Fibroblast of mammary gland (primary cell): ENCODE measurements around the gene CAPZB.

Experiments used
- DNase-seq: peaks from one replicate; pipeline ENCODE4 v3.0.0-alpha.2; 2010; ENCODE audit warnings: low read depth
- H3K4me3 ChIP-seq: 2 replicates; pipeline ENCODE4 v1.5.1; 2011; ENCODE audit warnings: low read depth, mild to moderate bottlenecking, low read length, moderate library complexity; ENCODE audit not compliant: control insufficient read depth
- CTCF ChIP-seq: conservative IDR thresholded peaks from 2 replicates; pipeline ENCODE4 v1.5.1; 2011; ENCODE audit warnings: low read depth, low read length, inconsistent platforms; ENCODE audit not compliant: control insufficient read depth, insufficient read depth

Gene CAPZB

GRCh38 chr1:19374083-19374801 is 111.1 kb downstream of the CAPZB start:
- DNase-seq = no peak
- no peak overlapping the region for H3K4me3 ChIP-seq
- peak; percentile 40 for TF ChIP-seq CTCF

GRCh38 chr1:19373211-19374082 is 111.9 kb downstream of the CAPZB start:
- peak; percentile 80 for DNase-seq
- no peak overlapping the region for H3K4me3 ChIP-seq
- TF ChIP-seq CTCF = no peak

- peak; percentile 69 for DNase-seq
- no peak overlapping the region for H3K4me3 ChIP-seq
- no peak for TF ChIP-seq CTCF
These were observed 112.7 kb downstream of the CAPZB start for GRCh38 chr1:19372602-19373001.

- H3K4me3 ChIP-seq = no peak overlapping the region
- no peak for TF ChIP-seq CTCF
These were observed 113.2 kb downstream of the CAPZB start for GRCh38 chr1:19372136-19372514.

GRCh38 chr1:19371226-19372135 is 113.9 kb downstream of the CAPZB start:
- no peak overlapping the region for H3K4me3 ChIP-seq
- no peak for DNase-seq
- TF ChIP-seq CTCF = no peak

More at GRCh38 chr1:19372136-19372514, 113.2 kb downstream of the CAPZB start:
- peak; percentile 36 for DNase-seq

GRCh38 chr1:19370453-19371170 is 114.7 kb downstream of the CAPZB start:
- no peak for TF ChIP-seq CTCF
- DNase-seq = no peak
- no peak overlapping the region for H3K4me3 ChIP-seq
